Neural progenitor cell (in vitro differentiated cells): ENCODE measurements around the gene NKD1. TPM values are rescaled to one million over a fixed set of nuclear protein-coding genes. Genes with fewer than 3 reads are reported as not detected.

Experiments used
- DNase-seq: peaks from one replicate; pipeline ENCODE4 v3.0.0-alpha.2; 2016; ENCODE audit warnings: low spot score
- H2AFZ ChIP-seq: fragments of 200-600 bp; sonication (generic); replicated peaks from 2 replicates; pipeline ENCODE4 v1.6.1; 2016; ENCODE audit warnings: antibody characterized with exemption
- H3F3A ChIP-seq: fragments of 200-600 bp; sonication (generic); 2 replicates; pipeline ENCODE4 v1.6.1; 2016; ENCODE audit warnings: antibody characterized with exemption, low read depth
- H3K27ac ChIP-seq: fragments of 200-600 bp; sonication (generic); 2 replicates; pipeline ENCODE4 v1.5.1; 2016; ENCODE audit warnings: mild to moderate bottlenecking
- H3K27me3 ChIP-seq: fragments of 200-600 bp; sonication (generic); 2 replicates; pipeline ENCODE4 v1.6.1; 2016; ENCODE audit warnings: mild to moderate bottlenecking, moderate library complexity
- H3K36me3 ChIP-seq: fragments of 200-600 bp; sonication (generic); 2 replicates; pipeline ENCODE4 v1.5.1; 2016
- H3K4me1 ChIP-seq: fragments of 200-600 bp; sonication (generic); 2 replicates; pipeline ENCODE4 v1.6.1; 2016; ENCODE audit warnings: mixed run types
- H3K4me2 ChIP-seq: fragments of 200-600 bp; sonication (generic); 2 replicates; pipeline ENCODE4 v1.6.1; 2016
- H3K4me3 ChIP-seq: fragments of 200-600 bp; sonication (generic); 2 replicates; pipeline ENCODE4 v1.5.1; 2016
- H3K79me2 ChIP-seq: fragments of 200-600 bp; sonication (generic); 2 replicates; pipeline ENCODE4 v1.6.1; 2016; ENCODE audit warnings: low read depth
- H3K9ac ChIP-seq: fragments of 200-600 bp; sonication (generic); 2 replicates; pipeline ENCODE4 v1.6.1; 2016
- H3K9me3 ChIP-seq: fragments of 200-600 bp; sonication (generic); 2 replicates; pipeline ENCODE4 v1.5.1; 2016; ENCODE audit warnings: low read depth
- H4K20me1 ChIP-seq: fragments of 200-600 bp; sonication (generic); 2 replicates; pipeline ENCODE4 v1.6.1; 2016; ENCODE audit warnings: low read depth
- H3K27ac Mint-ChIP-seq: 3 replicates; pipeline ENCODE4 v1.8.0; 2021; ENCODE audit warnings: mixed read lengths
- H3K27me3 Mint-ChIP-seq: 2 replicates; pipeline ENCODE4 v1.8.0; 2022; ENCODE audit warnings: low read depth, mild to moderate bottlenecking, inconsistent platforms, moderate library complexity, mixed read lengths; ENCODE audit not compliant: insufficient read depth
- H3K36me3 Mint-ChIP-seq: 3 replicates; pipeline ENCODE4 v1.8.0; 2021; ENCODE audit warnings: mixed read lengths
- H3K4me1 Mint-ChIP-seq: 3 replicates; pipeline ENCODE4 v1.8.0; 2021; ENCODE audit warnings: mixed read lengths
- H3K4me3 Mint-ChIP-seq: 3 replicates; pipeline ENCODE4 v1.8.0; 2021; ENCODE audit warnings: mild to moderate bottlenecking, moderate library complexity, mixed read lengths
- H3K9me3 Mint-ChIP-seq: 3 replicates; pipeline ENCODE4 v1.8.0; 2020; ENCODE audit warnings: mixed read lengths
- CTCF ChIP-seq: fragments of 200-600 bp; sonication (generic); IDR thresholded peaks from 2 replicates; pipeline ENCODE4 v1.5.1; 2017; ENCODE audit warnings: antibody characterized with exemption, mild to moderate bottlenecking
- EZH2 ChIP-seq: fragments of 200-600 bp; sonication (generic); IDR thresholded peaks from 2 replicates; pipeline ENCODE4 v1.6.1; 2017; ENCODE audit warnings: antibody characterized with exemption, mild to moderate bottlenecking, moderate library complexity
- EZH2phosphoT487 ChIP-seq: fragments of 200-600 bp; sonication (generic); IDR thresholded peaks from 2 replicates; pipeline ENCODE4 v1.6.1; 2017; ENCODE audit warnings: antibody characterized with exemption
- total RNA-seq: library from RNA; depleted of rRNA; stranded (reverse); fragments of >200 nt; gene quantifications from 2 replicates; pipeline ENCODE4 v1.2.3, GENCODE V29; 2015; ENCODE audit warnings: low replicate concordance

The NKD1 gene
- total RNA-seq, 1 donor from 2014 or later, result 5.3 TPM

DNA sequence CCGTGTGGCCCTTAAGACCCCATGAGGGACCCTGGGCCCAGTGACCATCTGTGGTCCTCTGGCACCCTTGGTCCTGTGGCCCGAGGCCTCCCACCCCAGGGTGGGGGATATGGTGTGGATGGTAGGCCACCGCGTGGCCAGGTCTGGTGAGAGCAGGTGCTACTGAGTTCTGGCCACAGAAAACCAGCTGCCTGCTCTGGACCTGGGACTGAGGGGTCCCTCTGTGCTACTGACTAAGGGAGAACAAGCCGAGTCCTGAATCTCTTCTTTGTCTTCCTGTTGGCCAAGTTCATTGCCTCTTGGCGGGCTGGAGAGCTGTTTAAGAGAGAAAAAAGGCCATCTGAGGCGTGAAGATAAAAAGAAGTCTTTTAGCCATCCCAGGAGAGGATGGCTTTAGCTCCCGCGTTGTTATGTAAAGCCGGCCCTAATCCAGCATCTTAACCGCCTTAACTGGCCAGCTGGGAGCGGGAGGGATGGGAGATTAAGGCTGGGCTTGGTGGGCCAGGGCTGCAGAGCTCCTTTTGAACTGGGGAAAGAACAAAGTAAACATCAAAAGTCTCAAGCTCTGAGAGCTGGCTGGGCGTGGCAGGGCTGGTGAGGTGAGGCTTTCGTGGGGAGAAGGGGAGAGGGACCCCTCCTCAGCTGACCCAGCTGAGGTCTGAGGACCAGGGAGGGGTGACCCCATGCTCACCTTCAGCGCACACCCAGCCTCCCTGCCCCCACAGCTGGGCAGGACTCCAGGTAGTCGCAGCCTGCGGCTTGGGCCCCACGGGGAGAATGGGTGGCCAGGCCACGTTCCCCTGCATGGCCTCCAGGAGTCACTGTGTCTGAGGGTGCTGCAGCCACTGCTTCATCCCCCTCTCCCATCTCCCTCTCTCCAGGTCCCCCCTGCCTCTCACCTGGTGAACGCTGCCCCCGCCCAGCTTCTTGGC, 62.4 kb downstream of the NKD1 start:
- H3K9ac ChIP-seq, result no peak overlapping the region
- Mint-ChIP-seq H3K36me3 (peaks cover 29% of the 10 kb centered on the region), H3K27me3 (peaks cover 9% of the 10 kb centered on the region), H3K27ac (peak overlapping the region; percentile 83), H3K4me1 (peaks cover 81% of the 10 kb centered on the region), H3K4me3 (peak overlapping the region; percentile 67), H3K9me3 (no peaks in the 10 kb centered on the region)
- no peaks in the 10 kb centered on the region for H3K9me3 ChIP-seq
- no peaks in the 10 kb centered on the region for H3K36me3 ChIP-seq
- no peak overlapping the region for H3K4me3 ChIP-seq
- peaks cover 23% of the 10 kb centered on the region for H3F3A ChIP-seq
- peak; percentile 26 for TF ChIP-seq CTCF
- peak; percentile 37 for TF ChIP-seq EZH2phosphoT487
- TF ChIP-seq EZH2, result no peak
- H3K27ac ChIP-seq, result no peak overlapping the region
- peaks cover 30% of the 10 kb centered on the region for H4K20me1 ChIP-seq
- DNase-seq, result peak; percentile 93
- H3K4me2 ChIP-seq, result peak overlapping the region; percentile 23
- H2AFZ ChIP-seq, result no peak overlapping the region
- H3K27me3 ChIP-seq, result peaks cover 50% of the 10 kb centered on the region
- H3K79me2 ChIP-seq, result no peaks in the 10 kb centered on the region
- H3K4me1 ChIP-seq, result peaks cover 29% of the 10 kb centered on the region

DNA sequence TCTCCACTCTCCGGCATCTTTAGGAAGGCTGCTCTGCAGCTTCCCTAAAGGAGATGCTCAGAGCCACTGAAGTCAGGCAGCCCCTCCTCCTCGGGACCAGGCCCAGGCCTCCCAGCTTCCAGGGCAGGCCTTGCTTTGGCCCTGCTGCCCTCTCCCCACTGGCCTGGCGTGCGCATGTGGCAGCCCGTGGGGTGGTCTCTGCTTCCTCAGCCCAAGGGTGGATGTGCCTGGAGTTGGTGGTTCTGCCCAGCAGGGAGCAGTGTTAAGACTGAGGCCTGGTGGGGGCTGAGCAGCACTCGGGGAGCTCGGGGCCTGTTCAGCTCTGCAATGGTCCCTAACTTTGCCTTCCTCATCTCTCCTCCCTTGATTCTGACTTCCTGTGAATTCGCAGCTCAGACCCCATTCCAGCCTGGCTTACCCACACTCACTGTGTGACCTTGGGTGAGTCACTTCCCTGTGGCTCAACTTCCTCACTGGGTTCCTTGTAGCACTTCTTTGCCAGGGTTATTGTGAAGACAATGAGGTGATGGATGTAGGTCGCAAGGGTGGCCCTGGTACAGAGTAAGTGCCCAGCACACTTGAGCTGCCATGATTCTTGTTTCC, 63.2 kb downstream of the NKD1 start:
- Histone ChIP-seq H4K20me1 (peaks cover 30% of the 10 kb centered on the region), H3K79me2 (no peaks in the 10 kb centered on the region), H3K27me3 (peaks cover 50% of the 10 kb centered on the region), H3K9ac (no peak overlapping the region), H3K4me1 (peaks cover 25% of the 10 kb centered on the region), H3K36me3 (no peaks in the 10 kb centered on the region), H3K27ac (no peak overlapping the region), H2AFZ (no peak overlapping the region), H3K4me3 (no peak overlapping the region), H3K4me2 (peak overlapping the region; percentile 23), H3K9me3 (no peaks in the 10 kb centered on the region), H3F3A (peaks cover 22% of the 10 kb centered on the region)
- Mint-ChIP-seq H3K9me3 (no peaks in the 10 kb centered on the region), H3K36me3 (peaks cover 29% of the 10 kb centered on the region), H3K27me3 (peaks cover 9% of the 10 kb centered on the region), H3K4me1 (peaks cover 75% of the 10 kb centered on the region), H3K4me3 (peak overlapping the region; percentile 24), H3K27ac (peak overlapping the region; percentile 58)
- DNase-seq, result no peak
- no peak for TF ChIP-seq EZH2

- peak overlapping the region; percentile 42 for H3K4me3 Mint-ChIP-seq
- DNase-seq, result no peak
- Histone ChIP-seq H3K36me3 (no peaks in the 10 kb centered on the region), H3F3A (peaks cover 16% of the 10 kb centered on the region), H4K20me1 (peaks cover 24% of the 10 kb centered on the region), H3K27ac (no peak overlapping the region), H3K9me3 (no peaks in the 10 kb centered on the region), H2AFZ (no peak overlapping the region), H3K9ac (no peak overlapping the region), H3K27me3 (peaks cover 50% of the 10 kb centered on the region), H3K4me1 (peaks cover 17% of the 10 kb centered on the region), H3K4me2 (no peak overlapping the region), H3K79me2 (no peaks in the 10 kb centered on the region), H3K4me3 (no peak overlapping the region)
- peak overlapping the region; percentile 31 for H3K27ac Mint-ChIP-seq
- H3K4me1 Mint-ChIP-seq, result peaks cover 70% of the 10 kb centered on the region
- H3K36me3 Mint-ChIP-seq, result peaks cover 29% of the 10 kb centered on the region
- TF ChIP-seq EZH2phosphoT487 (no peak), CTCF (no peak)
- H3K27me3 Mint-ChIP-seq, result peaks cover 9% of the 10 kb centered on the region
- no peaks in the 10 kb centered on the region for H3K9me3 Mint-ChIP-seq
These were observed 64.0 kb downstream of the NKD1 start for GRCh38 chr16:50611995-50612848.
